H1 (cell line): Measurements from ENCODE around the gene RAB4B. TPM values are rescaled to one million over a fixed set of nuclear protein-coding genes. Genes with fewer than 3 reads are reported as not detected.

Experiments used
- CTCF ChIA-PET: fragments of 300-600 bp; sonication (Branson Sonifier 250); formaldehyde crosslinking; loops from one replicate; lab custom pipeline; 2021; ENCODE audit not compliant: partially characterized antibody; lab: Charles Lee
- POLR2A ChIA-PET: fragments of 300-600 bp; sonication (Branson Sonifier 250); formaldehyde crosslinking; loops from one replicate; lab custom pipeline; 2021; ENCODE audit warnings: inconsistent platforms; ENCODE audit not compliant: partially characterized antibody; lab: Charles Lee
- DNase-seq, 2 experiments: peaks; one replicate each; pipeline versions ENCODE4 v3.0.0 to v3.0.0-alpha.2; 2010 to 2022; ENCODE audit warnings: low spot score in 2 of 2, low read depth in 1 of 2, mixed read lengths in 1 of 2
- FAIRE-seq: peaks from 2 replicates; lab custom pipeline; 2011; peaks lifted over from hg19 to GRCh38; lab: Jason Lieb, UNC
- H2AFZ ChIP-seq: 2 replicates; pipeline ENCODE4 v1.8.1; 2012; ENCODE audit warnings: low read length, inconsistent platforms
- H2AK5ac ChIP-seq: 2 replicates; pipeline ENCODE4 v1.6.1; 2013; ENCODE audit warnings: low read depth, low read length
- H2BK120ac ChIP-seq: replicated peaks from 2 replicates; pipeline ENCODE3; 2013; ENCODE audit warnings: low read depth, low read length, inconsistent platforms
- H2BK12ac ChIP-seq: 2 replicates; pipeline ENCODE4 v1.6.1; 2013; ENCODE audit warnings: low read depth, low read length
- H2BK15ac ChIP-seq: 2 replicates; pipeline ENCODE4 v1.6.1; 2013; ENCODE audit warnings: low read length
- H2BK20ac ChIP-seq: 2 replicates; pipeline ENCODE4 v1.6.1; 2013; ENCODE audit warnings: low read length
- H2BK5ac ChIP-seq: 2 replicates; pipeline ENCODE4 v1.6.1; 2013; ENCODE audit warnings: low read depth, low read length
- H3K14ac ChIP-seq: 2 replicates; pipeline ENCODE4 v1.6.1; 2013; ENCODE audit warnings: inconsistent platforms; ENCODE audit not compliant: insufficient read length
- H3K18ac ChIP-seq: 2 replicates; pipeline ENCODE4 v1.6.1; 2013; ENCODE audit warnings: low read length; ENCODE audit errors: extremely low read depth
- H3K23ac ChIP-seq: 2 replicates; pipeline ENCODE4 v1.6.1; 2013; ENCODE audit warnings: inconsistent platforms; ENCODE audit not compliant: insufficient read length
- H3K23me2 ChIP-seq: 2 replicates; pipeline ENCODE4 v1.6.1; 2013; ENCODE audit warnings: low read depth, low read length
- H3K27ac ChIP-seq: 2 replicates; pipeline ENCODE4 v1.6.1; 2011; ENCODE audit warnings: low read depth, low read length, inconsistent platforms
- H3K27me3 ChIP-seq, 4 experiments: replicated peaks in 1 of 4; 1 replicate in 1 of 4; 2 replicates in 3 of 4; pipeline versions ENCODE4 v1.6.1 to v1.8.1; 2011 to 2013; ENCODE audit warnings: low read length in 3 of 4, mild to moderate bottlenecking in 3 of 4, inconsistent platforms in 2 of 4, mixed read lengths in 2 of 4, moderate library complexity in 1 of 4; ENCODE audit not compliant: control insufficient read depth in 3 of 4, insufficient read depth in 3 of 4; ENCODE audit errors: extremely low read depth in 1 of 4
- H3K36me3 ChIP-seq, 4 experiments: 2 replicates each; pipeline versions ENCODE4 v1.6.1 to v1.8.1; 2011 to 2013; ENCODE audit warnings: mild to moderate bottlenecking in 4 of 4, low read length in 3 of 4, moderate library complexity in 2 of 4, control low read depth in 1 of 4, inconsistent platforms in 1 of 4; ENCODE audit not compliant: insufficient read depth in 4 of 4, control insufficient read depth in 2 of 4
- H3K4ac ChIP-seq: replicated peaks from 2 replicates; pipeline ENCODE3; 2013; ENCODE audit warnings: low read length, low read depth, mixed read lengths, inconsistent platforms; ENCODE audit not compliant: insufficient read length
- H3K4me1 ChIP-seq, 4 experiments: replicated peaks in 1 of 4; 1 replicate in 1 of 4; 2 replicates in 3 of 4; pipeline versions ENCODE4 v1.6.1 to v1.8.1; 2011 to 2013; ENCODE audit warnings: low read length in 3 of 4, inconsistent platforms in 2 of 4, mixed read lengths in 1 of 4; ENCODE audit not compliant: insufficient read depth in 4 of 4, control insufficient read depth in 3 of 4
- H3K4me2 ChIP-seq, 2 experiments: 2 replicates each; pipeline versions ENCODE4 v1.6.1 to v1.8.1; 2011 to 2013; ENCODE audit warnings: low read depth in 2 of 2, low read length in 2 of 2, control low read depth in 1 of 2, inconsistent platforms in 1 of 2, mild to moderate bottlenecking in 1 of 2; ENCODE audit not compliant: insufficient read depth in 1 of 2
- H3K4me3 ChIP-seq, 4 experiments: fragments of 200-600, 300-600 bp in 1 of 4; sonication (generic), shearing (Covaris generic), sonication (Bioruptor Twin) in 1 of 4; 2 replicates each; pipeline versions ENCODE4 v1.5.1 to v1.8.1; 2011 to 2016; ENCODE audit warnings: low read length in 4 of 4, low read depth in 3 of 4, control low read depth in 2 of 4, inconsistent platforms in 2 of 4, mild to moderate bottlenecking in 2 of 4, mixed read lengths in 1 of 4, moderate library complexity in 1 of 4; ENCODE audit not compliant: insufficient read depth in 2 of 4; ENCODE audit errors: extremely low read depth in 1 of 4
- H3K56ac ChIP-seq: replicated peaks from 2 replicates; pipeline ENCODE3; 2013; ENCODE audit warnings: low read depth, mild to moderate bottlenecking, mixed read lengths, low read length, inconsistent platforms; ENCODE audit not compliant: insufficient read length
- H3K79me1 ChIP-seq: 2 replicates; pipeline ENCODE4 v1.6.1; 2013; ENCODE audit warnings: low read depth, low read length, control low read depth
- H3K79me2 ChIP-seq, 2 experiments: 2 replicates each; pipeline versions ENCODE4 v1.6.1 to v1.8.1; 2012 to 2013; ENCODE audit warnings: low read length in 2 of 2, mild to moderate bottlenecking in 2 of 2, inconsistent platforms in 1 of 2; ENCODE audit not compliant: insufficient read depth in 2 of 2, control insufficient read depth in 1 of 2
- H3K9ac ChIP-seq, 4 experiments: replicated peaks in 1 of 4; 1 replicate in 1 of 4; 2 replicates in 3 of 4; pipeline versions ENCODE4 v1.6.1 to v1.8.1; 2011 to 2013; ENCODE audit warnings: low read depth in 3 of 4, low read length in 3 of 4, control low read depth in 2 of 4, mild to moderate bottlenecking in 2 of 4, moderate library complexity in 2 of 4, inconsistent platforms in 1 of 4; ENCODE audit errors: extremely low read depth in 1 of 4
- H3K9me3 ChIP-seq, 2 experiments: 2 replicates each; pipeline versions ENCODE4 v1.6.1 to v1.8.1; 2012 to 2013; ENCODE audit warnings: mild to moderate bottlenecking in 2 of 2, moderate library complexity in 2 of 2, control low read depth in 1 of 2, inconsistent platforms in 1 of 2, low read depth in 1 of 2, low read length in 1 of 2, mixed read lengths in 1 of 2; ENCODE audit not compliant: insufficient read depth in 2 of 2
- H4K20me1 ChIP-seq, 2 experiments: replicated peaks in 1 of 2; 2 replicates each; pipeline versions ENCODE3 to v1.8.1; 2011 to 2013; ENCODE audit warnings: inconsistent platforms in 2 of 2, low read length in 2 of 2, mild to moderate bottlenecking in 1 of 2; ENCODE audit not compliant: insufficient read depth in 2 of 2, control insufficient read depth in 1 of 2
- H4K5ac ChIP-seq: 2 replicates; pipeline ENCODE4 v1.6.1; 2013; ENCODE audit warnings: low read length, low read depth, mixed read lengths, inconsistent platforms; ENCODE audit not compliant: insufficient read length
- H4K8ac ChIP-seq: 2 replicates; pipeline ENCODE4 v1.8.0; 2013; ENCODE audit warnings: mild to moderate bottlenecking, moderate library complexity, low read length, inconsistent platforms; ENCODE audit not compliant: insufficient read depth; ENCODE audit errors: extremely low read depth
- H4K91ac ChIP-seq: replicated peaks from 2 replicates; pipeline ENCODE3; 2013; ENCODE audit warnings: low read length, mixed read lengths, inconsistent platforms; ENCODE audit not compliant: insufficient read length
- ASH2L ChIP-seq: fragments of 200-600, 300-600 bp; sonication (generic); IDR thresholded peaks from one replicate; pipeline ENCODE4 v1.7.1; 2017; ENCODE audit warnings: low read length
- CHD1 ChIP-seq: IDR thresholded peaks from 2 replicates; pipeline ENCODE4 v1.6.1; 2012; ENCODE audit warnings: low read depth, low read length, improper control_type of control experiment
- HDAC2 ChIP-seq, 2 experiments: fragments of 300-600 bp in 1 of 2; sonication (generic) in 1 of 2; IDR thresholded peaks; 2 replicates each; pipeline ENCODE4 v1.6.1; 2011 to 2012; ENCODE audit warnings: low read depth in 2 of 2, low read length in 2 of 2, mild to moderate bottlenecking in 2 of 2, moderate library complexity in 2 of 2, borderline replicate concordance in 1 of 2, inconsistent platforms in 1 of 2
- JUN ChIP-seq: IDR thresholded peaks from 2 replicates; pipeline ENCODE4 v1.6.1; 2011; ENCODE audit warnings: low read depth, mild to moderate bottlenecking, improper control_type of control experiment, low read length
- JUND ChIP-seq: IDR thresholded peaks from 2 replicates; pipeline ENCODE4 v1.6.1; 2011; ENCODE audit warnings: mild to moderate bottlenecking, improper control_type of control experiment, low read length
- MAFK ChIP-seq: IDR thresholded peaks from 2 replicates; pipeline ENCODE4 v1.6.1; 2012; ENCODE audit warnings: low read depth, mild to moderate bottlenecking, improper control_type of control experiment, low read length
- NRF1 ChIP-seq: IDR thresholded peaks from 2 replicates; pipeline ENCODE4 v1.6.1; 2011; ENCODE audit warnings: mild to moderate bottlenecking, low read depth, low read length, improper control_type of control experiment
- POLR2A ChIP-seq, 2 experiments: IDR thresholded peaks; 1 replicate in 1 of 2; 2 replicates in 1 of 2; pipeline ENCODE4 v1.6.1; 2011; ENCODE audit warnings: low read depth in 2 of 2, low read length in 2 of 2, mild to moderate bottlenecking in 2 of 2; ENCODE audit errors: control extremely low read depth in 1 of 2
- RBBP5 ChIP-seq: IDR thresholded peaks from 2 replicates; pipeline ENCODE4 v1.7.1; 2012; ENCODE audit warnings: low read depth, mild to moderate bottlenecking, inconsistent platforms, low read length, moderate library complexity, borderline replicate concordance
- SUZ12 ChIP-seq: fragments of 200-600 bp; sonication (generic); IDR thresholded peaks from 2 replicates; pipeline ENCODE4 v1.6.1; 2012; ENCODE audit warnings: mild to moderate bottlenecking, inconsistent platforms, low read length, moderate library complexity, mixed read lengths
- TEAD4 ChIP-seq: IDR thresholded peaks from 2 replicates; pipeline ENCODE4 v1.6.1; 2012; ENCODE audit warnings: low read depth, low read length, inconsistent platforms, mixed read lengths
- WGBS, 2 experiments: shearing (Covaris generic) in 1 of 2; methylation state at CpG; one replicate each; pipeline versions ENCODE4 v1.1.6 to v1.1.7; 2013 to 2015; ENCODE audit warnings: low lambda C conversion rate in 2 of 2, mixed read lengths in 2 of 2, inconsistent platforms in 1 of 2, low coverage in 1 of 2, missing lambda C conversion rate in 1 of 2; ENCODE audit not compliant: insufficient replicate concordance in 2 of 2, insufficient coverage in 1 of 2, insufficient read length in 1 of 2; ENCODE audit errors: extremely low coverage in 1 of 2, missing lambda C conversion rate in 1 of 2; 5-methylcytosine and 5-hydroxymethylcytosine counted together
- polyA plus RNA-seq, 7 experiments: library from polyadenylated mRNA; depleted of rRNA in 3 of 7; stranded (reverse) in 5 of 7; unstranded in 2 of 7; fragments of >200 nt in 5 of 7; fragments of 200-250 nt in 2 of 7; gene quantifications; 1 replicate in 5 of 7; 2 replicates in 1 of 7; 4 replicates in 1 of 7; pipeline versions ENCODE4 v1.2.1 to v1.2.3, GENCODE V29; 2011 to 2013; ENCODE audit warnings: missing spikeins in 2 of 7, mixed read lengths in 2 of 7
- total RNA-seq: library from RNA; stranded (reverse); fragmentation: NEBNext Ultra II Directional; extraction: Animal tissue kit (Norgen Biotek cat#: 25700); gene quantifications from 2 replicates; pipeline ENCODE4 v1.2.1, GENCODE V29; 2021
- TF ChIP-seq, protein P1 (sequence below): IDR thresholded peaks from 2 replicates; pipeline ENCODE4 v1.6.1; 2011; ENCODE audit warnings: low read depth, mild to moderate bottlenecking, low read length; ENCODE audit not compliant: insufficient read depth
- TF ChIP-seq, protein P2 (sequence below): IDR thresholded peaks from 2 replicates; pipeline ENCODE4 v1.6.1; 2012; ENCODE audit warnings: inconsistent platforms

The RAB4B gene
- total and polyA plus RNA-seq, 2 of the 8 experiments (the other 6 are each of a cell fraction or from before 2014, with no cell fraction given): 15.9 to 28.6 TPM

DNA sequence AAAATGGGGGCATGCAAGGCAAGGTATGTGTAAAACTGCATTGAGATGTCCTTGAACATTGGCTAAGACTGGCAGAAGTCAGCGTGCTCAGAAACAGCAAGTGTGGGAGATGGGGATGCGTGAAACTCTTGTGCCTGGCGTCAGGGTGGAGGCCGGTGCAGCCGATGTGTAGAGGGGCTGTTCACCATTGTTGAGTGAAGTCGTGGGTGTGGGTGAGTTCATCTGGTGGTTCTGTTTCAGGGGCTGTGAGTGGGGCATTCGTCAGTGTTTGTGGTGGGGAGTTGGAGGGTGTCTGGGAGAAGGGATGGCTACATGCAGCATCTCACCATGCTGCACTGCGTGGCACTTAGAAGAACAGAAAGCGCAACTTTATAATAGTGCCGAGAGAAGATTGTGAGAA, 14.1 kb upstream of the RAB4B start:
- Histone ChIP-seq H3K79me1 (peaks cover 2% of the 10 kb centered on the region; the same call in 1 of the 2 replicates), H3K4me2 (no peak overlapping the region), H3K36me3 (peaks cover 53 to 77% (median 64%) of the 10 kb centered on the region in 4 experiments), H3K79me2 (peaks cover 0 to 2% of the 10 kb centered on the region in 2 experiments; a peak in 2 of 4 replicates), H3K9me3 (no peaks in the 10 kb centered on the region), H3K4me3 (no peak overlapping the region), H2AK5ac (no peak overlapping the region), H2AFZ (no peak overlapping the region), H3K56ac (no peak overlapping the region), H3K14ac (no peak overlapping the region), H3K18ac (no peak overlapping the region), H3K23me2 (no peaks in the 10 kb centered on the region; the same call in 1 of the 2 replicates), H3K4ac (no peak overlapping the region), H3K27me3 (no peaks in the 10 kb centered on the region), H3K23ac (no peak overlapping the region), H3K4me1 (no peaks in the 10 kb centered on the region), H4K8ac (no peak overlapping the region), H2BK15ac (no peak overlapping the region), H2BK120ac (no peak overlapping the region), H2BK20ac (no peak overlapping the region), H4K5ac (no peak overlapping the region), H4K20me1 (peaks cover 14 to 24% of the 10 kb centered on the region in 2 experiments), H3K27ac (no peak overlapping the region), H2BK5ac (no peak overlapping the region), H2BK12ac (no peak overlapping the region), H3K9ac (no peak overlapping the region), H4K91ac (no peak overlapping the region)
- FAIRE-seq (no peak), DNase-seq (no peak)
- WGBS, 2 experiments: 93% methylated on average over 10 of the region's 10 CpGs; no CpG with 5 or more reads in 1 of the 2 experiments
- ChIA-PET POLR2A (interaction anchor here (0.7 to 17.9 kb wide), 7 partner anchors 8 to 44 kb away, joined by 3 to 399 read pairs (median 5); partner anchors contain the start of genes ACTMAP, RAB4B and SNRPA), CTCF (interaction anchor here (1.0 to 1.4 kb wide), 3 partner anchors 9 to 28 kb away, joined by 4 to 6 read pairs (median 4); no protein-coding TSS in a partner anchor)
- TF ChIP-seq NRF1 (no peak), POLR2A (IDR thresholded peaks at IDR 0.05; ENCODE audit: control extremely low read depth in 1 of 2, low read depth in 2 of 2, low read length in 2 of 2) (no peak), JUN (no peak), ASH2L (no peak), HDAC2 (IDR thresholded peaks at IDR 0.05; ENCODE audit: borderline replicate concordance in 1 of 2, low read depth in 2 of 2, low read length in 2 of 2) (no peak), JUND (no peak), CHD1 (no peak), SUZ12 (no peak), MAFK (no peak), TEAD4 (no peak), RBBP5 (no peak)
- TF ChIP-seq, protein P1, sequence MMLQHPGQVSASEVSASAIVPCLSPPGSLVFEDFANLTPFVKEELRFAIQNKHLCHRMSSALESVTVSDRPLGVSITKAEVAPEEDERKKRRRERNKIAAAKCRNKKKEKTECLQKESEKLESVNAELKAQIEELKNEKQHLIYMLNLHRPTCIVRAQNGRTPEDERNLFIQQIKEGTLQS: no peak
- TF ChIP-seq, protein P2, sequence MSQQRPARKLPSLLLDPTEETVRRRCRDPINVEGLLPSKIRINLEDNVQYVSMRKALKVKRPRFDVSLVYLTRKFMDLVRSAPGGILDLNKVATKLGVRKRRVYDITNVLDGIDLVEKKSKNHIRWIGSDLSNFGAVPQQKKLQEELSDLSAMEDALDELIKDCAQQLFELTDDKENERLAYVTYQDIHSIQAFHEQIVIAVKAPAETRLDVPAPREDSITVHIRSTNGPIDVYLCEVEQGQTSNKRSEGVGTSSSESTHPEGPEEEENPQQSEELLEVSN: no peak
